Frontal cortex (tissue), 4 donors: ENCODE results near the gene RALY. TPM values are rescaled to one million over a fixed set of nuclear protein-coding genes. Genes with fewer than 3 reads are reported as not detected.

ENCODE experiments used
- DNase-seq, 2 donors: peaks; one replicate each; pipeline ENCODE4 v3.0.0; 2012; ENCODE audit warnings: low spot score in 2 of 2
- FAIRE-seq: peaks from 2 replicates; lab custom pipeline; 2012; peaks lifted over from hg19 to GRCh38; lab: Jason Lieb, UNC
- total RNA-seq: library from RNA; depleted of rRNA; stranded (reverse); fragments of >200 nt; gene quantifications from one replicate; pipeline ENCODE4 v1.2.3, GENCODE V29; 2014
- donor health status: control.
- donor health status: control.
- donor health status: control.

RALY gene
- total RNA-seq = 48.5 TPM

DNA sequence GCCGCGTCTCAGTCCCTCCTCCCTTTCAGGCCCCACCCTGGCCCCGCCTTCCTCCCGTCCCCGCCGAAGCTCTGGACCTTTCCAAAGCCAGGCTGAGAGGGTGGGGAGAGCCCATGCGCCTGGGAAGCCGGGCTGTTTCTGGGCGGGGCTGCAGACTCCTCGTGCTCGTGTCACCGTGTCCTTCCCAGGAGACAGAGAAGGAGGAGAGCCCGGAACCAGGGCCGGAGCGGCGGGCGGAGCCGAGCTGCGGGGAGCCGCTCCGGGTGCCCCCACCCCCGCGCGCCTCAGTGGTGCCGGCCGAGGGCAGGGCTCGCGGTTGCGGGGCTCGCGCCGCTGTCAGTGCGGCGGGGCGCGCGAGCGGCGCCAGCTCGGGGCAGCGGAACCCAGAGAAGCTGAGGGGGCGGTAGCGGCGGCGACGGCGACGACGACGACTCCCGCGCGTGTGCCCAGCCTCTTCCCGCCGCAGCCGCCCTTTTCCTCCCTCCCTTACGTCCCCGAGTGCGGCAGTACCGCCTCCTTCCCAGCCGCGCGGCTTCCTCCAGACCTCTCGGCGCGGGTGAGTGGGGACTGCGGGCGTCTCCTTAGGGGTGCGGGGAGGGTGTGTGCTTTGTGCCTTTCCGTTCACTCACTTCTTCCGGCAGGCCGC lies at the start of gene RALY:
Gene RALY (plus strand): TSS at position 336 of the 646 bp plus-strand sequence. CDS start 78,164 bp downstream, outside the sequence.
- FAIRE-seq = no peak
- peak; percentile 96 for DNase-seq

DNA sequence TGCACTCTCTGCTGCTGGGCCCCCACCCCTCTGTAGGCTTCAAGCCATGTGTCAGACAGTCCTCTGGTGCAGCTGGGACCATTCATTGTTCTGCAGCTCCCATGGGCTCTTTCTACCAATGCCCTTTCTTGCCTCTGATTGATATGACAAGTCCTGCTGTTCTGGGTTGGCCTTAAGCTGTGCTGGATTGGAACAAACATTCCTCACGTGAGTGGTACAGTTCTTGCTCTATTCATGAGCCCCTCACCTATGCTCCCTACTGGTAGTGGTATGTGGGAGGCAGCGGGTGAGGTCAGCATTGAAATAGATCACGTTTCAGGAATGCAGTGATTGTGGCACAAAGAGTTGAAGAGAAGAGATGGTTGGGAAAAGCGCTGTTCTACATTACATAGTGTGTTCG lies 48.8 kb upstream of the RALY start:
- no peak for FAIRE-seq
- no peak for DNase-seq

DNA sequence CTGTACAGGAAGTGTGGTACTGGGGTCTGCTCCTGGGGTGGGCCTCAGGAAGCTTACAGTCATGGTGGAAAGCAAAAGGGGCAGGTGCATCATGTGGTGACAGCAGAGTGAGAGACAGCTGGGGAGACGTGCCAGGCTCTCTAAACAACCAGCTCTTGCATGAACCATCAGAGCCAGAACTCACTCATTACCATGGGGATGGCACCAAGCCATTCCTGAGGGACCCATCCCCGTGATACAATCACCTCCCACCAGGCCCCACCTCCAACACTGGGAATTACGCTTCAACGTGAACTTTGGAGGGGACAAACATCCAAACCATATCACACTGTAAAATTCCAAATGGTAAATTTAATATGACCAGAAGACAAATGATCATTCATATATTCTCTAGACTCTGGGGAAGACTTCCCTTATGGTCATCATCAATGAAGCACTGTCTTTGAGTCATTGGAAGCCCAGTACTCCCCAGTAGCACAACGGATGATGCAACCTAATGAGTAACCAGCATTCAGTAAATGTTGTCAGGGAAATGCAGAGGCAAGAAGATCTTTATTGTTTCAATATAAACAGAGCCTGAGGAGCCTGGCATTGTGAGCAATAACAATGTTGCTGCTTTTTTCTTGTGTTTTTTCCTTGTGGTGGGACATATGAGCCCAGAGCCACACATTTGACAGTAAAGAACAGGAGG lies 48.2 kb upstream of the RALY start:
- DNase-seq (peak in 1 of 2 donors; percentile 31), FAIRE-seq (peak; percentile 85)

DNA sequence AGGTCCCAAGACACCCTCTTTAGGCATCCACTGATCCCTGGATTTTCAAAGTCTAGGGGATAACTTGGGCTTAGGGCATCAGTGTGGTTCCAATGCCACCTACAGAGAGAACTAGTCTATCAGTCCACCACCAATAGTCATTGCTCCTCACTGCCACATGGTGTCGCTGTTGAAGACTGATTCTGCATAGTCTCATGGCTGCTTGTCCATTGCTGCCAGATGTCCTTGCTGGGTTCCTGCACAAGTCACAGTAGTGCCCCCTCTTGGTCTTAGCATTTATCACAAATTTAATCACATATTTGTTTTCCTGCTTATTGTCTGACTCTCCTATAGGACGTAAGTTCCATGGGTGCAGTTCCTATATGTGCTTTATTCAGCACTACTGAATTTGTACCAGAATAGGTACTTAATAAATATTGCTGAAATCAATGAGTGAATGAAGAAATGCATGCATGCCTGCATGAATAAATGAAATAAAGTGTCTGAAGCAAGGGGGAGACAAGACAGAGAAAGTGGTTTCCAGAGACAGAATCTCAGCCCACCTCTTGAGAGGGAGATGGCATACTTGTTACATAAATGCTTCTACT lies 45.9 kb upstream of the RALY start:
- no peak for DNase-seq
- no peak for FAIRE-seq

DNA sequence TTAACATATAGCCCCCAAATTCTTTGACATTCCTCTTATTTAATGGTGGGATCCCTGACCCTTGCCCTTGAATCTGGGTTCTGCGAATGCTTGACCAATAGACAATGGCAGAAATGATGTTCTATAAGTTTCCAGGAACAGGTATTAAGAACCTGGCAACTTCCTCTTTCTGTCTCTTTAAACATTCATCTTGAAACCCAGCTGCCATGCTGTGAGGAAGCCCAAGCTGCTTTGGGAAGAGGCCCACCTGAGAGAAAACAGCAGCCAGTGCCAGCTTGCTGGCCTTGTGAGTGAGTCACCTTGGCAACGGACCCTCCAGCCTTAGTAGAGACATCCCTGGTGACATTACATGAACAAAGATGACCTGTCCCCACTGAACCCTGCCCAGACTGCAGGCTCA lies 45.2 kb upstream of the RALY start:
- no peak for DNase-seq
- FAIRE-seq = no peak

DNA sequence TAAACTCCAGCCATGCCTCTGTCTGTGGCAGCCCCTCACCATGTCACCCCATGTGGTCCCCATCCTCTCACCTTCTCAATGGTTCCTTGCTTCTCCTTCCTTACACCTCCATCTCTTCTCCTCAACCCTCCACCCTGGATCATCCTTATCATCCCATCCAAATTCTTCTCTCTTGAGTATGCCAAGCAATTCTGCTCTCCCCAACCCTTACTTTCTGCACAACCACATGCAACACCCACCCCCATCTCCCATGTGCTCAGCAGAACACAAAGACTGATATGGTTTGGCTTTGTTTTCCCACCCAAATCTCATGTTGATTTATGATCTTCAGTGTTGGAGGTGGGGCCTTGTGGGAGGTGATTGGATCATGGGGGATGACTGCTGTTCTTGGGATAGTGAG lies 42.5 kb upstream of the RALY start:
- DNase-seq (no peak), FAIRE-seq (no peak)

DNA sequence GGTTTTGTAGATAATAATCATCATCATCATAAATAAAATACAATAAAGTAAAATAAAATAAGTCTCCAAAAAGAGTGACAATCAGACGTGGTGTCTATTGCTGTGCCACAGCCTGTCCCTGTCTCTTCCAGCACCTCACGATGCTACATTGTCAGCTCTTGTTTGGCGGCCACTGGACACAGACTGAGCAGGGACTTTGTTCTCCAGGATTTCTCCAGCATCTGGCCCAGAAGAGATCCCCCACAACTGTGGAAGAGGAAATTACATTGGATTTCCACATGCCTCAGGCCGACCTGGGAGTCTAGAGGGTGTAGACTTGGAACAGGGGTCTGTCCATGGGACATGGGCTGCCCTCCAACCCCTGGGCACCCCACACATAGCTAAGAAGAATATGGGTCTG lies 39.2 kb upstream of the RALY start:
- no peak for FAIRE-seq
- no peak for DNase-seq

DNA sequence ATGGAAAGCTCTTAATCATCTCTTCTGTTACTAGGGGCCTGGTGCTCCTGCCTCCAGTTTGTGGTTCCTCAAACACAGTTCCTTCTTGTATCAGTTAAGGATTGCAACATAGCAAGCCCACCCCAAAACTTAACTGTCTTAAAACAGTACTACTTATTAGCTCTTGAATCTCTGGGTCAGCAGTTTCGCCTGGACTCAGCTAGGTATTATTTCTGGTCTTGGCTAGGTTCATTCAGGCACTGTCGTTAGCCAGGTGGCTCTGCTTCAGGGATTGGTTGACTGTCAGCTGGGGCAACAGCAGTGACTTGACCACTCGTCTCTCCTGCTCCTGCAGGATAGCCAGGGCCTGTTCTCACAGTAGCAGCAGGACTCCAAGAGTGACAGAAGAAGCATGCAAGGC lies 30.0 kb upstream of the RALY start:
- DNase-seq = no peak
- no peak for FAIRE-seq

DNA sequence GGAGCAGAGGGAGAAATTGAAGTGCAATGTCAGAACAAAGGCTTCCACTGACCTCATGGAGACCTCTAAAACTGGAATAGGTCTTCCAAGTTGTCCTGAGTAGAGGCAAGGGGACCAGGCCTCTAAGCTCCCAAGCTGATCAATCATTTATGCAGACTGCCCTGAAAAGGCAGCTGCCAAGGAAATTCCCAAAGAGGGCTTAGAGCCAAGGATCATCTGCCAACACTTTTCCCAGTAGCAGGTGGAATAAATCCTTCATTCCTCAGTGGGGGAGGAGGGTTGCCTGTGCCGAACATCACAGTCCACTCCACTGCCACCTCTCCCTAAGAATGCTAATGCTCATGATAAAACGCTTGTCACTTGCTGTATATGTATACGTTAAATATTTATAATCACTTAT lies 29.3 kb upstream of the RALY start:
- DNase-seq = no peak
- no peak for FAIRE-seq

DNA sequence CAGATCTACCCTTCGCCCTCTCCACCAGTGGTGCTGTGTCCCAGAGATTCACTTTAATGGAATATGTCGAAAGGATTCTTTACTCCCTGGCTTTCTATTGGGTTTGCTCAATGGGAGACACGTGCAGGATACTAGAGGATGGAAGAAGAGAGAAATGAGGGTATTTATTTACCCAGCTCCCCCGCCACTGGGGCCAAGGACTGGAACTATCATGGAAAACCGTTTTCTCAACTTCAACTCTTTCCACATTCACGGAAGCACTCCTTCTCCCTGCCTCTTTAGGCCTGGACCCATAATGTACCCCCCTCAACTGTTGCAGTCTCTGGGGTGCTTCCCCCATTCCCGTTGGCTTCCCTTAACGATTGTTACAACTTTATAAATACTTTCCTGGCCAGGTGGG lies 26.6 kb upstream of the RALY start:
- DNase-seq = no peak
- FAIRE-seq = no peak

DNA sequence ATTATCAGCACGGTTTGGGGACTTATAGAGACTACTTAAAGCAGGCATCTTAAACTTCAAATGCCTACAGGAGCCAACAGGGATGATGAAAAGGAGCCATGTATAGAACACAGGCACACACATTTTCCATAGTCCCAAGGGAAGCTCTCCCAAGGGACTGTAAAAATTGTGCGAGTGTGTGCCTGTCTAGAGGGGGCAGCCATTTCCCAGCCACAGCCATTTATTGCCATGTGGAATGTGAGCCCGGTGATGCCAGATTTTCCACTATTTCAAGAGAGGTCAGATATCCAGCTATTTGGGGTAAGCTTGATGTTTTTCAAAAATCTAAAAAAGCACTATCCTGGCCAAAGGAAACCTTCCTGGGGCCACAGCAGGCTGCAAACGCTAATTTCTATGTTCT lies 24.1 kb upstream of the RALY start:
- DNase-seq (no peak), FAIRE-seq (no peak)

DNA sequence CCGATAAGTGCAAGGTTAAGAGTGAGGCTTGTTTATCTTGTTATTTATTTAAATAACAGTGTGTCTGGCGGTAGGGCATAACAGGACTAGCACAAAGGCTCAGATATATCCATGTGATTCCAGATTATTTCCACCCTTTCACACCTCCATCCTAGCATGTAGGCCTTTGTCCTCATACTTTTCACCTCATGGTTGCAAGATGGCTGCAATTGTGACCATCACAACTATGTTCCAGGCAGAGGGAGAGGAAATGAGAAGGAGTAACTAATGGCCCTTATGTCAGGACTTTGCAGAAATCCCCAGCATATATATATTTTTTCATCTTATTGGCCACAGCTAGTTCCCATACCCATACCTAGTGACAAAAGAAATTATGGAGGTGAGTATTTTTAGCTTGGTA lies 23.5 kb upstream of the RALY start:
- DNase-seq (no peak), FAIRE-seq (no peak)

DNA sequence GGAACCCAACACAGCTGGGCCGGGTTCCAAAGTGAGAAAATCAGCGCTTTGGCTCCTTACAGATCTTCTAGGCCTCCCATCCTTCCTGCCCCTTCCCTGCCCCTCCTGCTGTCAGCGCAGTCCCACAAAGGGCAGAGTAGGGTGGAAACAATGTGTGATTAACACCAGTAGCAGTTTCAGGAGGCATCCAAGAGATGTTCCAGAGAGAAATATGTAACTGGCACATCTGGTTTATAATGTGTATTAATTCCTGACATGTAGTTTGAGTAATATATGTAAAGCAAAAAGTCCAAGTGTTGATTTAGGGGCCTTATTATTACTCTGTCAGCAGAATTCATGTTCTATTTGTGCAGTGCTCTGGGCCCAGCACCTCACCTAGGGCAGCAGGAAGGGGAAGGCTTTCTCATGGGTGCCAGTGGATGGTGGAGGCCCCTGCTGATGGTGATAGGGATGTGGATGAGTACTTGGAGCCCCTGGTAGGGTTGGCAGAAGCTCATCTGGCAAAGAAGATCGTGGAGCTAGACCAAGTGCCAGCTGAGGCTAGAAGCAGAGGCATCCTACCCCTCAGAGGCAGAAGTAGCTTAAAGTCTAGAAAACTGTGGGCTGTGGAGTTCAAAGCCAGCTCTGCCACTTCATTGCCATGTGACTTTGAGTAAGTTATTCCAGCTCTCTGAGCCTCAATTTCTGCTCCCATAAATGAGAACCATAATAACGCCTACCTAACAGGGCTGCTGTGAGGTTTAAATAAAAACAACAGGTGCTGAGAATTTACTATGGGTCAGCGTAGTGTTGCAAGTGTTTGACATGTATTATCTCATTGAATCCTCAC lies 22.4 kb upstream of the RALY start:
- FAIRE-seq = no peak
- DNase-seq = no peak

DNA sequence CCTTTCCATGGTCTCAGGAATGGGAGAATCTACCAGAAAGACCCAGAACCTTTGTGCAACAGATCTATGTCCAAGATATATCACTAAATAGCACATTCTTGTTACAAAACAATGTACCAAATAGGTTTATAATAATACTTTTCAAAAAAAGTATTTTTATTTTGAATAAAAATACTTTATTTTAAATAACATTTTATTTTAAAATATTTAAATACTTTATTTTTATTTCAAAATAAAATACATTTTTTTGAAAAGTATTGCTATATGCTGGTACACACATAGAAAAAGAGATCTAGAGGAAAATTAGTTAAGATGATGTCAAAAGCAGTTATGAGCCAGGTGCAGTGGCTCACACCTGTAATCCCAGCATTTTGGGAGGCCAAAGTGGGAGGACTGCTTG lies 16.8 kb upstream of the RALY start:
- peak; percentile 90 for FAIRE-seq
- DNase-seq = no peak

DNA sequence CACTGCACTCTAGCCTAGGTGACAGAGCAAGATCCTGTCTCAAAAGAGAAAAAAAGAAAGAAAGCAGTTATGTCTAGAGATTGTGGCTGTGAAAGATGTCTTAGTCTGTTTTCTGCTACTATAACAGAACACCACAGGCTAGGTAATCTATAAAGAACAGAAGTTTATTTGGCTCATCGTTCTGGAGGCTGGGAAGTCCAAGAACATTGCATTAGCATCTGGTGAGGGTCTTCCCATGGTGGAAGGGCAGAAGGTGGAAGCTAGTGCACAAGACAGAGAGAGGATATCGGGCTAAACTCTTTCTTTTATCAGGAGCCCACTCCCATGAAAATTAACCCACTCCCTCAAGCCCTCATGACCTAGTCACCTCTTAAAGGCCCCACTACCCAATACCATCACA lies 16.2 kb upstream of the RALY start:
- FAIRE-seq (no peak), DNase-seq (no peak)

DNA sequence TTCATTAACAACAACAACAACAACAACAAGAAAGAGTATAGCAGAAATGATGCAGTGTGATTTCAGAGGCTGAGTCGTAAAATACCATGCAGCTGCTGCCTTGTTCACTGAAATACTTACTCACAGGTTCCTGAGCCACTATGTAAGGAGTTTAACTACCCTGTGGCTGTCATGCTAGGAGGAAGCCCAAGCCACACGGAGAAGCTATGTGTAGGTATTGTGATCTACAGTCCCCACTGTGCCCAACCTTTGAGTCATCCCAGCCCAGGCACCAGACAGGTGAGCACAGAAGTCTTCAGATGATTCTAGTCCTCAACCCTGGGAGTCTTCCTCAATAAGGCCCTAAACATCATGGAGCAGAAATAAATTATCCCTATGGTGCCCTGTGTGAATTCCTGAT lies 14.6 kb upstream of the RALY start:
- FAIRE-seq (no peak), DNase-seq (no peak)

DNA sequence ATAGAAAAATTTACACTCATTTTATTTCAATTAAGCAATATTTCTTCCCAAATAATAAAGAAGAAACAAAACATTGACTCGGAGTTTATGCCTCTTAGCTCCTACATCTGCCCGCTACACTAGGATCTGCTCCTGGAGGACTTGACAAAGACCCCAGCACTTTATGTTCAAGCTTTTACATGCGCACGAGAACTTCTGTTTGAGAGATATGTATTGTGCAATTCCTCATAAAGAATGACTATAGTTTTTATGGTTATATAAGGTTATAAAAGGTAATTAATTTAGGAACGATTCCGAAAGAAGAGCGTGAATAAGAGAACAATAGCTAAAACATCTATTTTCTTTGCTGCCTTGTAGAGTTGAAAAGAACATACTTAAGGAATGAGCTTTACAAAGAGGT lies 12.4 kb upstream of the RALY start:
- DNase-seq (no peak), FAIRE-seq (no peak)

DNA sequence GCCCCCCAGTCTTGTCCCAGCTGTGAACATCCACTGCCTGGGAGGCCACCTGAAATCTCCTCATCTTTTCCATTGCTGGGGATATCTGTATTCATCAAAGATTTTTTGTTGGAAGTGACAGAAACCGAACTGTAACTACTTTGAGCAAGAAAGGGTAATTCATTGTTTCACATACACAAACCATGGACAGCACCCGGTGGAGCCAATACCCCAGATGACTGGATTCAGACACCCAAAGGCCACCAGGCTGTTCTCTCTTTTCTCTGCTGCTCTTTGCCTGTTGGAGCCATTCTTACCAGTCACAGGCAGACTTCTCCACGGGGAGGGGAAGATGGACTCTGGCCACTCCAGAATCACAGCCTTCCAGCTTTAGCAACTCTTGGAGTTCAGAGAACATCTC lies 11.7 kb upstream of the RALY start:
- DNase-seq (no peak), FAIRE-seq (no peak)

DNA sequence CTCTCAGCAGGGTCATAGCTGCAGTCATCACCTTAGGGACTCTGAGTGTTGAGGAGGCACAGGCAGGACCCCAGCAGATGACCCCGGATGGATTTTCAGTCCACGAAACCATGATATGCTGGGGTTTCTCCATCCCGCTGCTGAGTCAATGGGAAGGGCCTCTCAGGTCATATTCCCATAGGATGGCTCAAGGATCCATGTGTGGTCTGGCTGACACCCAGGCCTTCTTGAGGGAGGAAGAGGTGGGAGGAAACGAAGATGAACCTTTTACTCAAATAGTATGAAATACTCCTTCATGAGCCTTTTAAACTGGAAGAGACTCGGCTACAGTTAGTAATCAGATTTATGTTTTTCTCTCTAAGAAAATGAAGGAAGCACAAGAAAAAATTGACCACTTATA lies 10.3 kb upstream of the RALY start:
- DNase-seq (no peak), FAIRE-seq (no peak)

DNA sequence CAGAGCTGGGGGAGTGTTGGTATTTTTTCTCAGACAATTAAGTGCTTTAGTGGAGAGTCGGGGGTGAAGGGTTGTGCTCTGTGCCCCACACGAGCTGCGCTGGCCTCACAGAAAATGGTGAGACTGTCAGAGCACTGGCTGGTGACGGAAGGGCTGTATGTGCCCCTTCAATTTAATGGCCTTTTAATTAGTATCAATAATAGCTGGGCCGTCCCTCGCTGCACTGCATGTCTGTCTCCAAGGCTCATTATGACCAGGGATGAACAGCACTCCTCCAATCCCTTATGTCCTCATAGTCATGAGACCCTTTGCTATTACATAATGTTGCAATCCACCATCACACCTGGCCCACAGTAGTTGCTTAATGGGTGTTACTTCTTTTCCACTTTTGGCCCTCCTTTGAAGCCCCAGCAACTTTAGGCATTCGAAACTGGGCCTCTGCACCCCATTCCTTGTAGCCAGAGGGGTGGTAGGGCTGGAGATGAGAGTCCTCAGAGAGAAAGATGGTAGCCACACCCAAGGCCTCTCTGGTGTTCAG lies 9.5 kb upstream of the RALY start:
- FAIRE-seq = no peak
- DNase-seq = no peak

DNA sequence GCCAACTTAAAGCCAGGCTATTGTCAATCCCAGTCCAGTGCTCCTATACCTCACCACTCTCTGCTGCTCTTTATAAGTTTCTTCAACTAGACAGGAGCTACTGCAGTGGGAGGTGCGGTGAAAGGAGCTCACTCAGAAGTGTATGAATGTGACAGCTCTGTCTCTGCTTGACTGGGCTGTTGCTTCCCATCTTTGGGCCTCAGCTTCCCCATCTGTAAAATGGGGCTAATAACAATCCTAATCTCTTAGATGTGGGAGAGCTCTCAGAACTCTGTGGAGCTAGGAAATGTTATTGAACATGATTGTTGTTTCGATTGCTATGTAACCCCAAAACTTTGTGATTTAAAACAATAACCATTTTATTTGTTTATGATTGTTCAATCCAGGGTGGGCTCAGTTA lies 8.4 kb upstream of the RALY start:
- DNase-seq (no peak), FAIRE-seq (no peak)
